ENCODE measurements around the gene TREML2. TPM values are rescaled to one million over a fixed set of nuclear protein-coding genes. Genes with fewer than 3 reads are reported as not detected.

The TREML2 gene
- total and polyA plus RNA-seq, 9 of the 15 experiments (the other 6 are each of a cell fraction or from before 2014, with no cell fraction given), result 0.20 to 2.9 (median 1.4) TPM

DNA sequence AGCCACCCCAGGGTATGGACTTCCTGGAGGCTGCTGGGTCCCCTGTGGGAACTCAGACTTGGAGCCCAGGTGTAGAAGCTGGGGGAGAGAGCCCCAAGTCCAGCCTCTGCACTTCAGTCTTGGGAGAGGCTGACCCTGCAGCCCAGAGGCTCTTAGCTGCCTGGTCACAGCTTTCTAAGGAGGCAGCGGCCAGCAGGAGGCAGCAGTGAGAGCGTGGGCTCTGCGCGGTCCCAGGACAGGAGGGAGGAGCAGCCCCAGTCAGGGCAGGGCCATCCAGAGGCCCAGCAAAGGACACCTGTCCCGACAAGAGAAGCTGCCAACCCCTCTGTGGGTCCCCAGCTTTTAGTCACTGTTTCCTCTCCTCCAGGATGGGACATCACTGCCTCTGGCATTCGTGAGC, 9.4 kb downstream of the TREML2 start:
- FAIRE-seq (peak; percentile 67), ATAC-seq (peak; percentile 94), DNase-seq (ENCODE audit: extremely low read depth in 1 of 4, low spot score in 3 of 4) (peak; percentile 62 to 76 (median 66))
- 6% methylated on average over 6 of the region's 6 CpGs for WGBS (ENCODE audit: insufficient coverage, low coverage, missing lambda C conversion rate)
- no TSS peak for BruUV-seq (replicated peaks)
- Histone ChIP-seq H3K9me1 (ENCODE audit: control insufficient read depth, insufficient read depth, low read length) (no peaks in the 10 kb centered on the region), H3K9ac (ENCODE audit: insufficient read depth in 1 of 2, low read depth in 2 of 2, low read length in 2 of 2) (no peak overlapping the region), H3K36me3 (ENCODE audit: control insufficient read depth, insufficient read depth, low read length) (no peaks in the 10 kb centered on the region), H4K20me1 (replicated peaks; ENCODE audit: control insufficient read depth, insufficient read depth, low read length) (no peaks in the 10 kb centered on the region), H2AFZ (ENCODE audit: low read depth, low read length) (no peak overlapping the region), H3K4me1 (replicated peaks in 1 of 2; ENCODE audit: control insufficient read depth in 2 of 2, insufficient read depth in 2 of 2, low read length in 2 of 2) (no peaks in the 10 kb centered on the region), H3K9me3 (replicated peaks; ENCODE audit: control insufficient read depth, insufficient read depth, low read depth, low read length) (no peaks in the 10 kb centered on the region), H3K27me3 (ENCODE audit: control insufficient read depth in 2 of 2, insufficient read depth in 2 of 2, low read length in 2 of 2) (0 out of 5 replicates have a peak, but pooled peaks cover 0 to 8% of the 10 kb centered on the region in 2 experiments), H3K4me3 (no peak overlapping the region), H3K79me2 (ENCODE audit: control insufficient read depth, insufficient read depth, low read length) (no peaks in the 10 kb centered on the region), H3K27ac (ENCODE audit: extremely low read depth, low read depth, low read length) (no peak overlapping the region), H3K4me2 (ENCODE audit: insufficient read depth, low read length) (no peak overlapping the region; the same call in 1 of the 2 replicates)
- CTCF ChIA-PET (ENCODE audit: low intra/inter-chr PET ratio), result interaction anchor here (0.6 kb wide), 1 partner anchor 11 kb away, joined by 4 read pairs; no protein-coding TSS in a partner anchor
- intact Hi-C loops (cut with micrococcal nuclease) (loop anchor here (5.0 kb wide), 1 partner anchor 126 kb away; no protein-coding TSS in a partner anchor), in situ Hi-C loops (cut with MboI) (no loop called here)
- POLR2A ChIA-PET, result interaction anchor here (0.7 to 1.4 kb wide), 3 partner anchors 16 to 1123 kb away, joined by 3 to 4 read pairs (median 3); no protein-coding TSS in a partner anchor
- TF ChIP-seq RAD21 (CRISPR knock-in tag; conservative IDR thresholded peaks at IDR 0.05 in 1 of 2, IDR thresholded peaks at IDR 0.05 in 1 of 2) (peak in 1 of 2 experiments; percentile 57; a peak in 2 of 4 replicates), ZNF174 (CRISPR knock-in tag; IDR thresholded peaks at IDR 0.05) (no peak), RB1 (IDR thresholded peaks at IDR 0.05; ENCODE audit: low read depth) (0 out of 2 replicates have a peak, but pooled peaks have one; percentile 40), U2AF1 (optimal IDR thresholded peaks at IDR 0.05; ENCODE audit: low read depth, low read length) (no peak), RCOR1 (IDR thresholded peaks at IDR 0.05; ENCODE audit: borderline replicate concordance in 1 of 2, low read depth in 2 of 2, low read length in 2 of 2) (0 out of 4 replicates have a peak, but pooled peaks of 1 of the 2 experiments have one; percentile 9), MAZ (CRISPR knock-in tag; conservative IDR thresholded peaks at IDR 0.05 in 1 of 2, IDR thresholded peaks at IDR 0.05 in 1 of 2) (peak in 1 of 2 experiments; percentile 28; a peak in 1 of 4 replicates), PHF21A (IDR thresholded peaks at IDR 0.05; ENCODE audit: borderline replicate concordance, low read depth) (0 out of 2 replicates have a peak, but pooled peaks have one; percentile 27)
- TF ChIP-seq, protein P1, sequence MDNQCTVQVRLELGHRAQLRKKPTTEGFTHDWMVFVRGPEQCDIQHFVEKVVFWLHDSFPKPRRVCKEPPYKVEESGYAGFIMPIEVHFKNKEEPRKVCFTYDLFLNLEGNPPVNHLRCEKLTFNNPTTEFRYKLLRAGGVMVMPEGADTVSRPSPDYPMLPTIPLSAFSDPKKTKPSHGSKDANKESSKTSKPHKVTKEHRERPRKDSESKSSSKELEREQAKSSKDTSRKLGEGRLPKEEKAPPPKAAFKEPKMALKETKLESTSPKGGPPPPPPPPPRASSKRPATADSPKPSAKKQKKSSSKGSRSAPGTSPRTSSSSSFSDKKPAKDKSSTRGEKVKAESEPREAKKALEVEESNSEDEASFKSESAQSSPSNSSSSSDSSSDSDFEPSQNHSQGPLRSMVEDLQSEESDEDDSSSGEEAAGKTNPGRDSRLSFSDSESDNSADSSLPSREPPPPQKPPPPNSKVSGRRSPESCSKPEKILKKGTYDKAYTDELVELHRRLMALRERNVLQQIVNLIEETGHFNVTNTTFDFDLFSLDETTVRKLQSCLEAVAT (IDR thresholded peaks at IDR 0.05), result no peak
- TF ChIP-seq, protein P2, sequence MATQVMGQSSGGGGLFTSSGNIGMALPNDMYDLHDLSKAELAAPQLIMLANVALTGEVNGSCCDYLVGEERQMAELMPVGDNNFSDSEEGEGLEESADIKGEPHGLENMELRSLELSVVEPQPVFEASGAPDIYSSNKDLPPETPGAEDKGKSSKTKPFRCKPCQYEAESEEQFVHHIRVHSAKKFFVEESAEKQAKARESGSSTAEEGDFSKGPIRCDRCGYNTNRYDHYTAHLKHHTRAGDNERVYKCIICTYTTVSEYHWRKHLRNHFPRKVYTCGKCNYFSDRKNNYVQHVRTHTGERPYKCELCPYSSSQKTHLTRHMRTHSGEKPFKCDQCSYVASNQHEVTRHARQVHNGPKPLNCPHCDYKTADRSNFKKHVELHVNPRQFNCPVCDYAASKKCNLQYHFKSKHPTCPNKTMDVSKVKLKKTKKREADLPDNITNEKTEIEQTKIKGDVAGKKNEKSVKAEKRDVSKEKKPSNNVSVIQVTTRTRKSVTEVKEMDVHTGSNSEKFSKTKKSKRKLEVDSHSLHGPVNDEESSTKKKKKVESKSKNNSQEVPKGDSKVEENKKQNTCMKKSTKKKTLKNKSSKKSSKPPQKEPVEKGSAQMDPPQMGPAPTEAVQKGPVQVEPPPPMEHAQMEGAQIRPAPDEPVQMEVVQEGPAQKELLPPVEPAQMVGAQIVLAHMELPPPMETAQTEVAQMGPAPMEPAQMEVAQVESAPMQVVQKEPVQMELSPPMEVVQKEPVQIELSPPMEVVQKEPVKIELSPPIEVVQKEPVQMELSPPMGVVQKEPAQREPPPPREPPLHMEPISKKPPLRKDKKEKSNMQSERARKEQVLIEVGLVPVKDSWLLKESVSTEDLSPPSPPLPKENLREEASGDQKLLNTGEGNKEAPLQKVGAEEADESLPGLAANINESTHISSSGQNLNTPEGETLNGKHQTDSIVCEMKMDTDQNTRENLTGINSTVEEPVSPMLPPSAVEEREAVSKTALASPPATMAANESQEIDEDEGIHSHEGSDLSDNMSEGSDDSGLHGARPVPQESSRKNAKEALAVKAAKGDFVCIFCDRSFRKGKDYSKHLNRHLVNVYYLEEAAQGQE (IDR thresholded peaks at IDR 0.05; ENCODE audit: borderline replicate concordance), result peak; percentile 24; the same call in 1 of the 2 replicates
- TF ChIP-seq, protein P2 (CRISPR knock-in tag; IDR thresholded peaks at IDR 0.05; ENCODE audit: low read depth), result no peak
- TF ChIP-seq, protein P3, sequence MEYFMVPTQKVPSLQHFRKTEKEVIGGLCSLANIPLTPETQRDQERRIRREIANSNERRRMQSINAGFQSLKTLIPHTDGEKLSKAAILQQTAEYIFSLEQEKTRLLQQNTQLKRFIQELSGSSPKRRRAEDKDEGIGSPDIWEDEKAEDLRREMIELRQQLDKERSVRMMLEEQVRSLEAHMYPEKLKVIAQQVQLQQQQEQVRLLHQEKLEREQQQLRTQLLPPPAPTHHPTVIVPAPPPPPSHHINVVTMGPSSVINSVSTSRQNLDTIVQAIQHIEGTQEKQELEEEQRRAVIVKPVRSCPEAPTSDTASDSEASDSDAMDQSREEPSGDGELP (CRISPR knock-in tag; IDR thresholded peaks at IDR 0.05; ENCODE audit: borderline replicate concordance), result peak; percentile 22; the same call in 1 of the 2 replicates

Data from K562 (cell line).